Thyroid gland (tissue), 4 donors: ENCODE data around the gene KDM1A. TPM values are rescaled to one million over a fixed set of nuclear protein-coding genes. Genes with fewer than 3 reads are reported as not detected.

Source experiments
- DNase-seq, 2 donors: peaks; one replicate each; pipeline ENCODE4 v3.0.0-alpha.2; 2019
- H3K27ac ChIP-seq, 3 donors: fragments of 200-600 bp; sonication (generic); 1 replicate in 2 of 3; 2 replicates in 1 of 3; pipeline ENCODE4 v1.5.1; 2016 to 2019; ENCODE audit warnings: mild to moderate bottlenecking in 1 of 3, moderate library complexity in 1 of 3
- H3K27me3 ChIP-seq: fragments of 200-600 bp; sonication (generic); one replicate; pipeline ENCODE4 v1.5.1; 2019
- H3K36me3 ChIP-seq, 2 donors: fragments of 200-600 bp; sonication (generic); one replicate each; pipeline ENCODE4 v1.5.1; 2016 to 2019
- H3K4me1 ChIP-seq, 2 donors: fragments of 200-600 bp; sonication (generic); one replicate each; pipeline ENCODE4 v1.5.1; 2017 to 2019
- H3K4me3 ChIP-seq, 3 donors: fragments of 200-600 bp; sonication (generic); replicated peaks in 1 of 3; 1 replicate in 2 of 3; 2 replicates in 1 of 3; pipeline ENCODE4 v1.5.1; 2016; ENCODE audit warnings: mild to moderate bottlenecking in 1 of 3
- H3K9me3 ChIP-seq: fragments of 200-600 bp; sonication (generic); one replicate; pipeline ENCODE4 v1.5.1; 2017
- CTCF ChIP-seq, 6 experiments: fragments of 200-600 bp in 3 of 6; fragments of 450-650 bp in 3 of 6; sonication (generic) in 3 of 6; IDR thresholded peaks; one replicate each; pipeline ENCODE4 v1.5.1; 2016 to 2019; ENCODE audit warnings: antibody characterized with exemption in 6 of 6, mild to moderate bottlenecking in 2 of 6, inconsistent platforms in 1 of 6, moderate library complexity in 1 of 6
- POLR2A ChIP-seq, 2 donors: fragments of 450-650 bp; IDR thresholded peaks; one replicate each; pipeline ENCODE4 v1.6.1; 2017; ENCODE audit warnings: antibody characterized with exemption in 2 of 2, mild to moderate bottlenecking in 2 of 2, moderate library complexity in 1 of 2
- WGBS, 2 donors: methylation state at CpG; one replicate each; pipeline ENCODE4 v1.1.5; 2017; 5-methylcytosine and 5-hydroxymethylcytosine counted together
- intact Hi-C: fragments of 100-400 bp; cut with DNase I; formaldehyde crosslinking; loops from one replicate; pipeline ENCODE4 v1.15.1; 2023
- total RNA-seq, 4 donors: library from RNA; depleted of rRNA; stranded (reverse); fragments of >200 nt; gene quantifications; one replicate each; pipeline ENCODE4 v1.2.3, GENCODE V29; 2016

KDM1A gene
- total RNA-seq, 4 donors from 2014 or later: 56.2 to 70.0 (median 65.2) TPM

- Histone ChIP-seq H3K9me3 (no peaks in the 10 kb centered on the region), H3K36me3 (peaks cover 25 to 27% of the 10 kb centered on the region in 2 donors), H3K4me1 (no peaks in the 10 kb centered on the region), H3K4me3 (no peak overlapping the region), H3K27ac (no peak overlapping the region), H3K27me3 (no peaks in the 10 kb centered on the region)
- TF ChIP-seq POLR2A (IDR thresholded peaks at IDR 0.05): no peak
- intact Hi-C loops: no loop called here
- no peak for DNase-seq
- 97 to 98% methylated on average over 5 of the region's 5 CpGs for WGBS, 2 donors
Measured at GRCh38 chr1:23057301-23057700, 38.0 kb downstream of the KDM1A start.

GRCh38 chr1:23062271-23062670 lies 43.0 kb downstream of the KDM1A start:
- WGBS, 2 donors: 94% methylated on average over 2 of the region's 2 CpGs
- no peak for DNase-seq
- H3K36me3 ChIP-seq: peaks cover 23 to 26% of the 10 kb centered on the region in 2 donors
- no peaks in the 10 kb centered on the region for H3K27me3 ChIP-seq
- H3K4me1 ChIP-seq: no peaks in the 10 kb centered on the region
- H3K27ac ChIP-seq: no peak overlapping the region
- no peaks in the 10 kb centered on the region for H3K9me3 ChIP-seq
- TF ChIP-seq CTCF (IDR thresholded peaks at IDR 0.05) (no peak), POLR2A (IDR thresholded peaks at IDR 0.05) (no peak)
- intact Hi-C loops: no loop called here
- H3K4me3 ChIP-seq: no peak overlapping the region

- 94 to 95% methylated on average over 2 of the region's 2 CpGs for WGBS, 2 donors
- no peak for DNase-seq
- intact Hi-C loops: no loop called here
- no peak overlapping the region for H3K4me3 ChIP-seq
- peaks cover 5 to 16% of the 10 kb centered on the region in 2 donors for H3K36me3 ChIP-seq
- no peaks in the 10 kb centered on the region for H3K9me3 ChIP-seq
- no peak overlapping the region for H3K27ac ChIP-seq
- no peaks in the 10 kb centered on the region for H3K4me1 ChIP-seq
- H3K27me3 ChIP-seq: no peaks in the 10 kb centered on the region
- TF ChIP-seq CTCF (IDR thresholded peaks at IDR 0.05) (no peak), POLR2A (IDR thresholded peaks at IDR 0.05) (no peak)
Measured at GRCh38 chr1:23065385-23065784, 46.1 kb downstream of the KDM1A start.

GRCh38 chr1:23066075-23066474 lies 46.8 kb downstream of the KDM1A start:
- WGBS, 2 donors: 93 to 95% methylated on average over 2 of the region's 2 CpGs
- DNase-seq: no peak
- Histone ChIP-seq H3K27me3 (no peaks in the 10 kb centered on the region), H3K36me3 (peaks cover 7 to 16% of the 10 kb centered on the region in 2 donors), H3K4me1 (no peaks in the 10 kb centered on the region), H3K9me3 (no peaks in the 10 kb centered on the region), H3K27ac (no peak overlapping the region), H3K4me3 (no peak overlapping the region)
- intact Hi-C loops: no loop called here
- no peak for TF ChIP-seq CTCF (IDR thresholded peaks at IDR 0.05)
- TF ChIP-seq POLR2A (IDR thresholded peaks at IDR 0.05): no peak

- TF ChIP-seq CTCF (IDR thresholded peaks at IDR 0.05) (no peak), POLR2A (IDR thresholded peaks at IDR 0.05) (no peak)
- H3K9me3 ChIP-seq: no peaks in the 10 kb centered on the region
- intact Hi-C loops: no loop called here
- H3K27me3 ChIP-seq: no peaks in the 10 kb centered on the region
- H3K36me3 ChIP-seq: peaks cover 9 to 33% of the 10 kb centered on the region in 2 donors
- no peak overlapping the region for H3K27ac ChIP-seq
- DNase-seq: no peak
- H3K4me3 ChIP-seq: no peak overlapping the region
- no peaks in the 10 kb centered on the region for H3K4me1 ChIP-seq
- WGBS, 2 donors: 90 to 92% methylated on average over 2 of the region's 2 CpGs
Measured at GRCh38 chr1:23069149-23069548, 49.9 kb downstream of the KDM1A start.

- no peak for TF ChIP-seq CTCF (IDR thresholded peaks at IDR 0.05)
- TF ChIP-seq POLR2A (IDR thresholded peaks at IDR 0.05): no peak
Measured at GRCh38 chr1:23069675-23070074, 50.4 kb downstream of the KDM1A start.

More at GRCh38 chr1:23069675-23070074, 50.4 kb downstream of the KDM1A start:
- intact Hi-C loops: no loop called here
- no peak overlapping the region for H3K27ac ChIP-seq
- H3K27me3 ChIP-seq: no peaks in the 10 kb centered on the region
- H3K4me1 ChIP-seq: no peaks in the 10 kb centered on the region
- peaks cover 9 to 33% of the 10 kb centered on the region in 2 donors for H3K36me3 ChIP-seq
- DNase-seq: no peak
- 91 to 97% methylated on average over 4 of the region's 4 CpGs for WGBS, 2 donors
- no peaks in the 10 kb centered on the region for H3K9me3 ChIP-seq
- H3K4me3 ChIP-seq: no peak overlapping the region
